Ishikawa (cell line): ENCODE measurements around the gene POLR2M.

Source experiments
- EP300 ChIP-seq: IDR thresholded peaks from 2 replicates; pipeline ENCODE4 v1.6.1; 2012; ENCODE audit warnings: borderline replicate concordance
- REST ChIP-seq: IDR thresholded peaks from 2 replicates; pipeline ENCODE4 v1.6.1; 2012; ENCODE audit warnings: low read depth, mild to moderate bottlenecking
- TAF1 ChIP-seq: IDR thresholded peaks from 2 replicates; pipeline ENCODE4 v1.6.1; 2012; ENCODE audit warnings: low read depth, mild to moderate bottlenecking

GRCh38 chr15:57734860-57735259, 28.3 kb downstream of the POLR2M start:
- TF ChIP-seq REST (no peak), TAF1 (no peak), EP300 (no peak)
